SK-N-SH (cell line): ENCODE results near the gene WT1.

Experiments used
- ELF1 ChIP-seq: IDR thresholded peaks from 2 replicates; pipeline ENCODE4 v1.4.0; 2012
- FOXM1 ChIP-seq: IDR thresholded peaks from 2 replicates; pipeline ENCODE4 v1.4.0; 2012; ENCODE audit warnings: low read depth, mild to moderate bottlenecking
- IRF3 ChIP-seq: fragments of 150-350 bp; IDR thresholded peaks from 2 replicates; pipeline ENCODE4 v1.6.1; 2016; ENCODE audit warnings: mild to moderate bottlenecking, low read depth, low read length
- JUND ChIP-seq: IDR thresholded peaks from 2 replicates; pipeline ENCODE4 v1.4.0; 2012
- MAX ChIP-seq: IDR thresholded peaks from 2 replicates; pipeline ENCODE4 v1.4.0; 2012; ENCODE audit warnings: low read depth
- POLR2AphosphoS5 ChIP-seq: IDR thresholded peaks from 2 replicates; pipeline ENCODE4 v1.6.1; 2012; ENCODE audit warnings: low read depth, low read length
- REST ChIP-seq: IDR thresholded peaks from 2 replicates; pipeline ENCODE4 v1.6.1; 2012; ENCODE audit warnings: mild to moderate bottlenecking, low read depth, low read length, moderate library complexity
- SIN3A ChIP-seq: IDR thresholded peaks from 2 replicates; pipeline ENCODE4 v1.6.1; 2012; ENCODE audit warnings: low read depth, mild to moderate bottlenecking, low read length, moderate library complexity, borderline replicate concordance
- TCF12 ChIP-seq: IDR thresholded peaks from 2 replicates; pipeline ENCODE4 v1.4.0; 2012
- YY1 ChIP-seq: IDR thresholded peaks from 2 replicates; pipeline ENCODE4 v1.4.0; 2012; ENCODE audit warnings: low read depth, mild to moderate bottlenecking
- TF ChIP-seq, protein P1 (sequence below): fragments of 200-600 bp; sonication (generic); IDR thresholded peaks from 2 replicates; pipeline ENCODE4 v1.6.1; 2017; ENCODE audit warnings: antibody characterized with exemption, mild to moderate bottlenecking, moderate library complexity

GRCh38 chr11:32451808-32452207 lies 16.5 kb upstream of the WT1 start:
- TF ChIP-seq, protein P1, sequence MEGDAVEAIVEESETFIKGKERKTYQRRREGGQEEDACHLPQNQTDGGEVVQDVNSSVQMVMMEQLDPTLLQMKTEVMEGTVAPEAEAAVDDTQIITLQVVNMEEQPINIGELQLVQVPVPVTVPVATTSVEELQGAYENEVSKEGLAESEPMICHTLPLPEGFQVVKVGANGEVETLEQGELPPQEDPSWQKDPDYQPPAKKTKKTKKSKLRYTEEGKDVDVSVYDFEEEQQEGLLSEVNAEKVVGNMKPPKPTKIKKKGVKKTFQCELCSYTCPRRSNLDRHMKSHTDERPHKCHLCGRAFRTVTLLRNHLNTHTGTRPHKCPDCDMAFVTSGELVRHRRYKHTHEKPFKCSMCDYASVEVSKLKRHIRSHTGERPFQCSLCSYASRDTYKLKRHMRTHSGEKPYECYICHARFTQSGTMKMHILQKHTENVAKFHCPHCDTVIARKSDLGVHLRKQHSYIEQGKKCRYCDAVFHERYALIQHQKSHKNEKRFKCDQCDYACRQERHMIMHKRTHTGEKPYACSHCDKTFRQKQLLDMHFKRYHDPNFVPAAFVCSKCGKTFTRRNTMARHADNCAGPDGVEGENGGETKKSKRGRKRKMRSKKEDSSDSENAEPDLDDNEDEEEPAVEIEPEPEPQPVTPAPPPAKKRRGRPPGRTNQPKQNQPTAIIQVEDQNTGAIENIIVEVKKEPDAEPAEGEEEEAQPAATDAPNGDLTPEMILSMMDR: no peak
- TF ChIP-seq ELF1 (no peak), TCF12 (no peak), YY1 (no peak), MAX (no peak), REST (no peak), JUND (no peak), IRF3 (no peak), FOXM1 (no peak), POLR2AphosphoS5 (no peak), SIN3A (no peak)
